K562 (cell line): Measurements from ENCODE around the gene POU4F1.

ENCODE experiments used
- POLR2AphosphoS5 ChIP-seq: IDR thresholded peaks from 2 replicates; pipeline ENCODE4 v1.6.1; 2011; ENCODE audit warnings: mild to moderate bottlenecking, low read depth, low read length, moderate library complexity; ENCODE audit not compliant: control insufficient read depth, insufficient read depth
- USF2 ChIP-seq: sonication (generic); formaldehyde crosslinking; IDR thresholded peaks from 2 replicates; pipeline ENCODE4 v1.5.0; 2020; ENCODE audit warnings: missing genetic modification reagents
- ZNF224 ChIP-seq: sonication (generic); formaldehyde crosslinking; IDR thresholded peaks from 2 replicates; pipeline ENCODE4 v1.8.0; 2022; ENCODE audit warnings: mild to moderate bottlenecking, missing genetic modification reagents

GRCh38 chr13:78609464-78610205 is 6.3 kb upstream of the POU4F1 start:
- TF ChIP-seq ZNF224 (CRISPR knock-in tag) (no peak), USF2 (no peak), POLR2AphosphoS5 (no peak)
